Stimulated activated CD4-positive, alpha-beta T cell treated with anti-CD3 and anti-CD28 coated beads, Interleukin-2, amount 100 ng/mL, for 4 hours (primary cell): Measurements from ENCODE around the gene RAB38.

Source experiments
- DNase-seq: peaks from one replicate; pipeline ENCODE4 v3.0.0-alpha.2; 2020; ENCODE audit warnings: low read depth

RAB38 gene

DNA sequence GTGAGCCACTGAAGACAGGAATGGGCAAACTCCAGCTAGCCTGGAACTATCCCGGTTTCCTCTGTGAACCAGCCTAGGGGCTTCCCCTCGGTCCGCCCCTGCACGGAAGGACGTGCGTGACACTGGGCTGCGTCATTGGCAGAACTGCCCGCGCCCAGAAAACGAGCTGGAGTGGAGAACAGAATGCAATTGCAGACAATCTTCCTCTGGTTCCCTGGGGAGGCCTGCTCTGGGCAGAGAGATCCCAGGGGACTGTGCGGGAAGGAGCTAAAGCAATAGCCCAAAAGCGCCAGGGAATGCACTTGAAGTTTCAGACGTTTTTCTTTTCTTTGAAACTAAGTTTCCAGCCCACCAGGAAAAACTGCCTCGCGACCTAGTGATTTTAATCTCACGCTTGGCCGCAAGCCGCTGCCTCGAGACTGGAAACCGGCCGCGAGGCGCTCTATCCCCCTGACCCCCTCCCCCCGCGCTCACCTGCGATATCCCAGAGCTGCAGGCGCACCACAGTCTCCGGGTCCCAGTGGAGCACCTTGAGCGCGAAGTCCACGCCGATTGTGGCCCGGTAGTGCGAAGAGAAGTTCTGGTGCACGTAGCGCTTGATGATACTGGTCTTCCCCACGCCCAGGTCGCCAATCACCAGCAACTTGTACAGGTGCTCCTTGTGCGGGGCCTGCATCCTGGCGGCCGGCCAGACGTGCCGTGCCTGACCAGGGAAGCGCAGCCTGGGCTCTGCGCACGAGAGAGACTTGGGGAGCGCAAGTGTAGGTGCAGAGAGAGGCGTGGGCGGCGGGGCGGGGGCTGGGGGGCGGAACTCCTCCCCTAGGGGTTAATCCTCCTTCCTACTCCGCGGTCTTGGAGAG, at the start of gene RAB38:
Gene RAB38, minus strand, starts transcription at position 735 of the 860 bp plus-strand sequence. Its CDS starts 59 bp downstream, at position 676.
- peak; percentile 22 for DNase-seq

- no peak for DNase-seq
These were observed 38.2 kb upstream of the RAB38 start for GRCh38 chr11:88213406-88213805.

DNA sequence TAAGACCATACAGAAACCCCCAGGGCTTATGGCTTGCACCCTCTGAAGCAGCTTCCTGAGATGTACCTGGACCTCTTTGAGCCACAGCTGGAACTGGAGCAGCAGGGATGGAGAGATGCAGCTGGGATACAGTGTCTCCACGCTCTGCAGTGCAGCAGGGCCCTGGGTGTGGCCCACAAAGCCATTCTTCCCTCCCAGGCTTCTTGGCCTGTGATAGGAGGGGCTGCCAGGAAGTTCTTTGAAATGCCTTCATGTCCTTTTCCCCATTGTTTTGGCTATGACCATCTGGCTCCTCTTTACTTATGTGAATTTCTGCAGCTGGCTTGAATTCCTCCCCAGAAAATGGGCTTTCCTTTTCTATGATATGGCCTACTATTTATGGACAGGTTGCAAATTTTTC, 37.1 kb upstream of the RAB38 start:
- DNase-seq = no peak

DNA sequence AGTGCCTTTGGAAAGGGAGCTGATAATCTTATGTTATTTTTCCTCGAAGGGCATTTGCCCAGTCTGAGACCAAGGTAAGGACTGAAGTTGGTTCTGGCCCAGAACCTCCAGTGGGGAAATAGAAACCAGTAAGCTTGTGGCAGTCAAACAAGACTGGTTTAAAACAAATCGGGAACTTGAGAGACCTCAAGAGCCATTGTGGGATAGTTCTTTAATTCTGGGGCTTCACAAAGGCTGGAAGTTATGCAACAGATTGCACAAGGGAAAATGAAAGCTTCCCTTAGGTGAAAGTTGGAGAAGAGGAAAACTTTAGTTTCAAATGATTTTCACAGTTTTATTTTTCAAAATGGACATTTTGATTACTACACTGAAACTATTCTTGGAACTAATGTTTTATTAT, 33.5 kb upstream of the RAB38 start:
- DNase-seq = no peak

- no peak for DNase-seq
These were observed 31.5 kb upstream of the RAB38 start for GRCh38 chr11:88206751-88207150.

GRCh38 chr11:88204353-88204752, 29.1 kb upstream of the RAB38 start:
- DNase-seq = no peak

- DNase-seq = no peak
These were observed 28.4 kb upstream of the RAB38 start for GRCh38 chr11:88203604-88204003.

GRCh38 chr11:88202498-88202897, 27.3 kb upstream of the RAB38 start:
- no peak for DNase-seq

- DNase-seq = no peak
These were observed 21.1 kb upstream of the RAB38 start for GRCh38 chr11:88196393-88196792.

GRCh38 chr11:88195908-88196307, 20.7 kb upstream of the RAB38 start:
- no peak for DNase-seq

DNA sequence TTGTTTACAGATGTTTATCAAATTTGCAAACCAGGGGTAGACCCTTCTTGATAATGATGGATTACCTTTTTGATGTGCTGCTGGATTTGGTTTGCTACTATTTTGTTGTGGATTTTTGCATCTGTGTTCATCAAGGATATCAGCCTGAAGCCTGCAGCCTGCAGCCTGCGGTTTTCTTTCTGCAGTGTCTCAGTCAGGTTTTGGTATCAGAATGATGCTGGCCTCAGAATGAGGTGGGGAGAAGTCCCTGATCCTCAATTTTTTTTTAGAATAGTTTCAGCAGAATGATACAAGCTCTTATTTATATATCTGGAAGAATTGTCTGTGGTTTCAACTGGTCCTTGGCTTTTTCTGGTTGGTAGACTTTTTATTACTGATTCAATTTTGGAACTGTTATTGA, 19.7 kb upstream of the RAB38 start:
- DNase-seq = no peak

GRCh38 chr11:88193278-88193677, 18.0 kb upstream of the RAB38 start:
- DNase-seq = no peak

GRCh38 chr11:88188932-88189253, 13.7 kb upstream of the RAB38 start:
- DNase-seq = no peak

DNA sequence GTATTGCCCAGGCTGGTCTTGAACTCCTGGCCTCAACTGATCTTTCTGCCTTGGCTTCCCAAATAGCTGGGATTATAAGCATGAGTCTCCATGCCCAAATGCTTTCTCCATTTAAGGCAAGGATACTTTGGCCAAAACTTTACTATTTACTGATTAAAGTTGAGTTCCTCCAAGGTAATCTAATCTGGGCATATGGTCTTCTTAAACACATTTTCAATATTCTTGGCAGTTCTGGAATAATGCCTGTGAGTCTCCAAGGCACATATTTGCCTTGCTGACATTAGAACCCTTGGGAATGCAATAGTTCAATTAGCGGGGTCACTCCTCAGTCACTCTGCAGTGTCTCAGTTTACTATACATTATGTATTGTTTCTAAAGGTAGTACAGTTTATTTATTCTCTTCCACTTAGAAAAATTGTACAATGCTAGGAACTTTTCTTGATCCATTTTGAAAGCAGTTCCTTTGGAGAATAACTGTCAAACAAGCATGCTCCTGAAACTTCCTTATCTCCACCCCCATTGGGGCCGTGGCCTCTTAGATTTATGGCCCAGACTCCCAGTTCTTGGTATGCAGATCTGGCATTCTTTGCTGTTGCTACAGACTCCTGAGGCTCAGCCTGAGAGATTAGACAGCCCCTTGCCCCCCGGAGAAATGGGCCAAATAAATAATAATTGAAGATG, 13.1 kb upstream of the RAB38 start:
- DNase-seq = no peak

- no peak for DNase-seq
These were observed 8.0 kb upstream of the RAB38 start for GRCh38 chr11:88183233-88183632.

DNA sequence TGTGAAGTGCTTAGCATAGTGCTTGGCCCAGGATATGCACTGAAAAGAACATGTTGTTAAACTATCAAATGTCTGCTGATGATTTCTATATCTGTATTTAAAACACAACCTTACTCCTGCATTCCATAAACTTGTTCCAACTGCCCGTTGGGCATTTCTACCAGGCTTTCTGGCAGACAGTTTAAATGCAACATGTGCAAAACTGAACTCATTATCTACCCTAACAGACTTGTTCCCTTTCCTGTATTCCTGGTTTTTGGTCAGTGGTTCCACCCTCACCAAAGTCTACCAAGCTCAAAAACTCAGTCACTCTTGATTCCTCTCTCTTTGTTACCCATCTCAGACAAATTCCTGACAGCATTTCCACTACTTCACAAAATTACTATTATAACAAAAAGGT, 6.5 kb upstream of the RAB38 start:
- no peak for DNase-seq

DNA sequence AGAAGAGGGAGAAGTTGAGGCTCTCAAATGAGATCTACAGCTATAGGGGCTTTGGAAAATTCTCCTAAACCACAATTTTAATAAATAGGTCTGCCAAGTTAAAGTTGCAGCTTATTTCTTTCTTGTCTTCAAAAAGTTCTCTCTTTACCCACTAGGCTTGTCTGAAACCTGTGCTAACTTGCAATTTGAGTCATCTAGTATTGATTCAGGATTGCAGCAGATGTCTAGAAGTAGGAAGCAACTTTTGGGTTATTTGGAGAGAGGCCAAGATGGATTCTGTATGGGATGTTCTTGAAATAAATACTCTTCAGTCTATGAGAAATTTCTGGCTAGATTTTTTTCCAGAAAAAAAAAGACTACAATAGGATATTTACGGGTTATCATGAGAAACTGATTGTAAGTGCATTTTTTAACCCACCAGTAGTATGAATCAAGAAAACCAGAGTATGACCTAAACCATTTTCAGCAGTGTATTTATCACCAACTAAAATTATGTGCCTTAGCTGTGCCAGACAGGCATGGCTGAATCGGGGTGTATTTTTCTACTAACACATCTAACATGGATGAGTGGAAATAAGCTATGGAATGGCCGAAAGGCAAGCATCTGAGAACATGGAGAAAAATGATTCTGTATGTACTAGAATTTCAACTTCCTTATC, 4.9 kb upstream of the RAB38 start:
- no peak for DNase-seq

DNA sequence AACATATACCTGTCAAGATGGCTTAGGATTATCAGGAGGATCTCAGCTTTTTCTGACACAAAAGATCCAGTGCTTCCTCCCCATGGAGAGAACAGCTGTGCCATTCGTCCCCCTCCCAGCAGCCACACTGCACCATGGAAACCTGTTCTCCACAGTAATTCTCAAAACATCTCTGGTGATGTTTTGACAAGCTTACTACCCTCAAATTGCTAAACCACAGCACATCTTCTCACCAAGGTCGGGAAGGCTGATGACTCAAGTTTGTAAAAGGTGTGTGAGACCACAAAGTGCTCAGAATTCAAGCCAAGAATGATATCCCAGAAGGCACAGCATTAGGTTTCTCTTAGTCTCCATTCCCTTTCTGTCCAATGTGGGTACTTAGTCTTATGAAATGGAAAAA, 3.9 kb upstream of the RAB38 start:
- DNase-seq = no peak

- no peak for DNase-seq
These were observed 2.9 kb upstream of the RAB38 start for GRCh38 chr11:88178191-88178590.

GRCh38 chr11:88175569-88176075, 379 bp upstream of the RAB38 start:
- no peak for DNase-seq

GRCh38 chr11:88173956-88174355, 1.3 kb downstream of the RAB38 start:
- no peak for DNase-seq

DNA sequence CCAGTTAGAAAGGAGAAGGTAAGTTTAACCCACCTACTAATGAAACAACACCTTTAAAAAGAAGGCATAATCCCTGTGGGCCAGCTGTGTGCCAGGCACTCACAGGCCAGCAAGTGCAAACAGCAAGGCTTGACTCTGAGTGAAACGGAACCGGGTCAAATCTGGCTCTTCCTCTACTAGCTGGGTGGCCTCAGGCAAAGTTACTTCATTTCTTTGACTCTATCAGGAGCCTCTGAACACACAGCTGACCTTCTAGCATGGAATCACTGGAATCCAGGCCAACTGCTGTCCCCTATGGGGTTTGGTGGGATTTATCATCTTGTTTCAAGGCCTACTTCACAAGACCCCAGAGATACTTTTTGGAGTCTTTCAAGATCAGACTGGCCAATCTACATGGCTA, 3.3 kb downstream of the RAB38 start:
- no peak for DNase-seq

- DNase-seq = no peak
These were observed 4.6 kb downstream of the RAB38 start for GRCh38 chr11:88170673-88171072.
